HG02588 (cell line): Measurements from ENCODE around the gene COL25A1.

Source experiments
- ATAC-seq: cut with Tn5 transposase; IDR thresholded peaks from one replicate; pipeline ENCODE4 v1.9.1; 2021; ENCODE audit warnings: mild to moderate bottlenecking, moderate library complexity; ENCODE audit not compliant: unreplicated experiment

The COL25A1 gene

DNA sequence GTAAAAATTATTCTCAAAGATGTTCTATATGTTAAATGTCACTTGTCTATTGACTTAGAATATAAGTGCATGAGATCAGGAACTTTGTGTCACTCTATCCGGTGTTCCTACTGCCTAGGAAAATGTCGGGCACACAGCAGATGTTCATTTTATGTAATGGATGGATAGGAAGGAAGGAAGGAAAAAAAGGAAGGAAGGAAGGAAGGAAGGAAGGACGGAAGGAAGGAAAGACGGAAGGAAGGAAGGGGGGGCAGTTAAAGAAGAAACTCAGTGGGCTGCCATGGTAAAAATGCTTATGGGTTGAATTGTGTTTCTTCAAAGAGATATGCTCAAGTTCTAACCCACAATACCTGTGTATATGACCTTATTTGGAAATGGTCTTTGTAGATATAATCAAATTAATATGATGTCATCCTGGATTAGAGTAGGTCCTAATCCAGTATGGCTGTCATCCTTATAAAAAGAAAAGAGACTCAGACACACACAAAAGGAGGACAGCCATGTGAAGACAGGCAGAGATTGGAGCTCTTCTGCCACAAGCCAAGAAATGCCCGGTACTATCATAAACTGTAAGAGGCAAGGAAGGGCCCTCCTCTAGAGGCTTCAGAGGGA, 86.3 kb downstream of the COL25A1 start:
- ATAC-seq = no peak

DNA sequence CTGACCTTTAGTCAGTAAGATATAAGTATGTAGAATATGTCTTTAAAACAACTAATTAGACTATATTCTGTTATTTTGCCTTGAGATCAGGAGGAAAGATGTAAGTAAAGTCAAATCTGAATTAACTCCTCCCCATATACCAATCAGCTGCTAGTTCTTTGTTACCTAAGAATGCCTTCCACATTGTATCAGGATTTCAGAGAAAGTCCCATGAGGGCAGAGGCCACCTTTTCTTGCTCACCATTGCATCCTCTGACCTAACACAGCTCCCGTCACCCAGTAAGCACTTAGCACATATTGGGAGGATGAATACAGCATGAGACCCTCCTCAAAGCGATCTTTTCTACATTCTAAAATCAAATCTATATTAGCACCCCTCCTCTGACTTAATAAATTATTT, 87.0 kb downstream of the COL25A1 start:
- no peak for ATAC-seq

DNA sequence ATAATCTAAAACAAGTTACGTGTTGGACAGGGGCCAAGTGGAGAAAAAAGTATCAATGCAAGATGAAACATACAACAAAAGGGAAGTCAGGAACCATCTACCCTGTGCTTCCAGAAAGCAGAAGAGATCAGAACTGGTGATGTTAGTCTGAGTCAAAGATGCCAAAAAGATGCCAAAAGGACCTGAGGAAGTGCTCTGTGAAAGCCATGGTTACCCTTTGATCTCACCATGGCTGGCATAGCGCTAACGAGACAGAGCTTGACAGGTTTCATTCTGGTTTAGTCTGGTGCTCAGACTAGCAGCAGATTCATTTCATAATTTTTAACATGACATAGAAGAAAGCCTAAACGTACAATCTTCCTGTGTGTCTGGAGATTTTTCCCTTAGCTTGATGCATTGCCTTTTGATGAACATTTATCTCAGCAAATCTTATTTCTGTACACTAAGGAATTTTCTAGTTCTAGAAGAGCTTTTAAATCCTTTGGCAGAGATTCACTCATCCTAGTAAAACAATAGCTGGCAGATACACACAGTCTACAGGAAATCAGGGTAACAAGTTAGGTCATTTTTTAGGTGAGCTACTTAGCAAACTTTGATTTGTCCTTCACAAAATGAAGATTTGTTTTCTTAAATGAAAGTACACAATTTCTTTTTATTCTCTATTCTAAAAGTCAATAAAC, 87.7 kb downstream of the COL25A1 start:
- no peak for ATAC-seq

DNA sequence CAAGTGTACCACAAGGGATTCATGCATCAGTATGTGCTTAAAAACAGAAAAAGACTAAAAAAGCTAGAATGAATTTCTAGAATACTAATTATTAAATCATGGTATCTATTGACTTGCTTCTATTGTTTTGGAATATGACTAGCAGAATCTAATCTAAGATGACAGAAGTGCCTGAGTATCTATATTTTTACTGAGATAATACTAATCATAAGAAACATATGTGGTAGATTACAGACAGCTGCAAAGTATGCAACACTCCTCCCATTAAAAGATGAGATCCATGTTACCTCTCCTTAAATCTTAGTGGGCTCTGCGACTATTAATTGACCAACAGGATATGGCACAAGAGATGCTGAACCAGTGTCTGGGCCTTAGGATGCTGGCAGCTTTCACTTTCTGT, 89.4 kb downstream of the COL25A1 start:
- ATAC-seq = no peak

DNA sequence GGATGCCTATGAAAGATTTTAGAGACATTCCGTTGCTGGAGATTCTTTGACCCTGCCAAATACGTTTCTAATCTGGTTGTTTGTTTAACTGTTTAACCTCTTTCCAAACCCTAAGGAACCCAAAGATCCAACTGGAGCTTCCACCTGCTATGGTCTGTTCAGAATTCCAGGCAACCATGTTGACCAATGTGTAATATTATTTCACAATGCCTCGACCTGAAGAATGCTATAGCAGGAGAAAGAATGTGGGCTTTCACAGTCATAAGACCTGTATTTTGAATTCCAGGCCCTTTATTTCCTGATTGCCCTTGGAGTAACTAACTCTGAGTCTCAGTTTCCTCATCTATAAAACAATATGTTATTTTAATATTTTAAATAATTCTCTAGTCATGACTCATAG, 90.8 kb downstream of the COL25A1 start:
- ATAC-seq = no peak

DNA sequence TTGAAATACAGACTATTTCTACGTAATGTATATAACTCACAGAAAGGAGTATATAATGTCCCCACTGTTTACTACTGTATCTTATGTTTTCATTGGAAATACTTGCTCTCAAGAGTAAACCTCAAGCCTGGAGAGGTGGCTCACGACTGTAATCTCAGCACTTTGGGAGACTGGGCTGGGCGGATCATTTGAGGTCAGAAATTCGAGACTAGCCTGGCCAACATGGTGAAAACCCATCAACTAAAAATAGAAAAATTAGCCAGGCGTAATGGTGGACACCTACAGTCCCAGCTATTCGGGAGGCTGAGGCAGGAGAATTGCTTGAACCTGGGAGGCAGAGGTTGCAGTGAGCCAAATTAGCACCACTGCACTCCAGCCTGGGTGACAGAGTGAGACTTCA, 92.8 kb downstream of the COL25A1 start:
- no peak for ATAC-seq

DNA sequence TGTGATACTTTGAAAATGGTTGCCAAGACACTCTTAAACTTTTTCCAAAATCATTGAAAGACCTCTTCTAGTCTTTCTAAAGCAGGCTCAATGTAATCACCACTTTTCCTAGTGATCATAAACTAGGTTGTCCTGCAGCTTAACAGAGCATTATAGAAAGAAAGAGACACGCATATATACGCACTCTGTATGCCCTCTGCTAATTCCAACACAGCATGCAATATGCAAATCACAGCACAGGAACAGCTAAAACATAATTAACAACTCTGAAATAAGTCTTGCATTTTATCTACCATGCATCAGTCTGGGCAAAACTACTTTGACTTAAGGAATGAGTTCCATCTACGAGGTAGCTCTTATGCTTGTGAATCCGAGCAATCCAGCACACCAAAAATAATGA, 94.6 kb downstream of the COL25A1 start:
- no peak for ATAC-seq

DNA sequence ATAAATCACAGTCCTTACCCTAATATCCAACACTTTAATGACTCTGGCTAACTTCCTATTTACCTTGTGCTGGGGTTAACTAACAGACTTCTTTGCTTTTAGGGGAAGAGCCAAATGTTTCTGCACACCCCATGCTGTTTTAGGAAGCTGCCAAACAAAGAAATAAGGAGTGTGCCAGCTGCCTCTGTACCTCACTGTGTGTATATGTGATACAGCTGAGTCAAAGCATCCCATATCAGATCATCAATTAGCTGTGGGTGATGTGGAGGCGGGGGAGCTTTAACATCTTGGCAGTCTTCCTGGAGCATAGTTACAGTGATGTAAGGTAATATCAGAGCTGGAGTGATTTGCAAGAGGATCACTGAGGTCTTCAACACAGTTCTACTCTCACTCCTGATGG, 95.4 kb downstream of the COL25A1 start:
- no peak for ATAC-seq

DNA sequence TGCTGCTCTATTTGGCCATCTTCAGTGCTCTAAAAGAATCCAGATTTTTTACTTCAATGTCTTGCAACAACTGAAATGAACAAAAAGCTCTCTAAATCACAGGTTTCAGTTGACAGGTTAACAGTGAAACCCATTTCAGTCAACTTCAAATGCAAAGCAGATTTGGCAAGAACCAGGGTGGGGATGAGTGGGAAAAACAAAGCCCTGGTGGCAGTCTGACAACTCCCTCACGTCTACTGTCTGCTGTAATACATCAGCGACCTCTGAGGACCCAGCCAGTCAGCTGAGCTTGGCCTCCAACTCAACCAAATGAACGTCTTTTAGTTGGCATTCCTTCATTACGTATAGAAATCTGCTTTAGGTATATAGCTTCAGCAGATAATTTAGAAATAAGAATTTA, 95.8 kb downstream of the COL25A1 start:
- no peak for ATAC-seq

DNA sequence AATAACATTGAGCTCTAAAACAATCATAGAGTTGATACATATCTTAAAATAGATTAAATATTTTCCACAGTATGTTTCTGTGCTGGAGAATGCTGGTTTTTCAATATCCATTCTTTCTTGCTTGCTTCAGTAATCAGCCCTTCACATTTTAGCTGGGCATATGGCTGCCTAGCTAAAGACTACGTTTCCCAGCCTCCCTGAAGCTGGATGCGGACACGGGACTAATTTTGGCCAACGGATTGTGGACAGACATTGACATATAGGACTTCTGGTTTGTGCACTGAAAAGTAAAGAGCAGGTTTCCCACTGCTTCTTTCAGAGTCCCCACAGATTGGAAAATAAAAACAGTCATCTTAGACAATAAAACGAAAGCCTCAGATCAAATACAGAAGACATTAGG, 97.3 kb downstream of the COL25A1 start:
- no peak for ATAC-seq

DNA sequence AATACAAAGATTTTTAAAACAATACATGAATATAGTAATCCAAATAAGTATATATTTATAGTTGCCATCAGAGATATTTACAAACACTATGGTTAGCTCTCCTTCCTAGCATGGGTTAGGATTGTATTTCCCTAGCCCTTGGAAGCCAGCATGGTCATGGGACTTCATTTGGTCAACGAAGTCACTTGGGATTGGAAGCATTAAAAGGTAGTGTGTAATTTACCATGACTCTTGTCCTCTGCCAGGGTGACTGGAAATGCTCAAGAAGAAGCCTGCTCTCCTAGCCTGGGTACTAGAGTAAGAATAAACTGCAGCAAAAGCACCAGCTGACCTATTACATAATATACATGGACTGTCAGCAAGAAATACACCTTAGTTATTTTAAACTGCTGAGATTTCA, 102.9 kb downstream of the COL25A1 start:
- no peak for ATAC-seq

DNA sequence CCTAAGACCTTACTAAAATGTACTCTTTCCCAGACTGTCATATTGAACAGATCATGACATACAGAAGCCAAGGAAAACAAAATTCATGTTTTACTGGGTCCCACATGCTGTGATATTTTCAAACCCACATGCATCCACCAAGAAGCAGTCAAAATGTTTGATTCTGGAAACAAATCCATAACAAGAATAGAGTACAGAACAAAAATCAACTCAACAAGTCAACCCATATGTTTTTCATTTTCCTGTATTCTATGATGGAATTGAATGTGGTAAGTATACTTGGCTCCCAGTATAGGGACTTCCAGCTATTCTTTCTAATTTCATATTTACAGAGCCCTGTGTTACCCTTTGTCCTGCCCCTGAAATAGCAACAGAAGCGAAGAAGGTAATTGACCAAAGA, 106.8 kb downstream of the COL25A1 start:
- no peak for ATAC-seq

DNA sequence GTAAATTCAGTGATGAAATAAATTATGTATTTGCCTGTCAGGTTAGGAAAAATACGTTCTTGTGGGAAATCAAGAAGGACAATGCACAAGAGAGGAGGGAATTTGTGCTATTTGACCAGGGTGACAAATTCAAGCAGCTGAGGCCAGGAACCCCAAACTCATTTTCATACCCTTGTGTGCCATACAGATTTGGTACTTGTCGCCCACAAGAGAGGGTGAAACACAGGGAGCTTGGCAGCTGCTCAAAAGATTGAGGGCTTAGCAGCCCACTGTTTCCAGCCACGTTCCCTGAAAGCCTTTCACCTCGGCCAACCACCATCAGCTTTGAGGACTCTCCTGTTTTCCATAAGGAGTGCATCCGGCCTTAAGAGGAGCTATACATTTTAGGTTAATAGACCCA, 111.2 kb downstream of the COL25A1 start:
- ATAC-seq = no peak

DNA sequence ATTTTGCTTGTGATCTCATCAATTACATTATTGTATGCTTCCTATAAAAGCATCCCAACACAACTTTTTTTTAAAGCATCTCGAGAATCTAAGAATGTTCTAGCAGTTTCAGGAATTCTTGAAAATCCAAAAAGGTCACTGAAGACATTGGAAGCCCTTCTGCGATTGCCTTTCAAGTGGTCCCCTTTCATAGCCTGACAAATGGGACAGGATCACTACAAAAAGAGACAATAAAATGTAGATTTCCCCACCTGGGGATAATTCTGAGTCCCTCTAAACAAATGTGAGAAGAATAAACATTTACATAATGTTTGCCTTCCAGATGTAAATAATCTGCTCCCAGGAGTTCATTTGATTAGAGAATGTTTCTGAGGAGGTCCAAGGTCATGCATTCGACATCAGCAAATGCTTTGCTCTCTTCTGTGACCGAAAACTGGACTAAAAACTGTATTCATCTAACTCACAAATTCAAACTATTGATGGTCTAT, 116.0 kb downstream of the COL25A1 start:
- ATAC-seq = no peak

DNA sequence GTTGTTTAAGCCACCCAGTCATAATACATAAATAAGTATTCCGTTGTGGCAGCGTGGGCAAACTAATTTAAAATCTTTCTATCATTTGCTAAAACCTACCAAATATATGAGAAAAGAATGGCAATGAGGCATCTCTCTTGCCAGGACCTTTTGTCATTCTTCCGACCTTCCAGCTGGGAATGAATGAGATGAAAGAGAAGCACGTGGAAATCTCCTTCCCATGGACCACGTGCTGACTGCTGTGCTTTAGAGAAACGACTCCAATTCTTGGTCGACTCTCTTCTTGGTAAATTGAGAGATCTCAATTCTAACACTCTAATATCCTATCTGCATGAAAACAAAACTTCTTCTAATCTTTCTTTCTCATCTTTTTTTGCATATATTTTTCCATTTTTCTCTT, 116.5 kb downstream of the COL25A1 start:
- no peak for ATAC-seq

DNA sequence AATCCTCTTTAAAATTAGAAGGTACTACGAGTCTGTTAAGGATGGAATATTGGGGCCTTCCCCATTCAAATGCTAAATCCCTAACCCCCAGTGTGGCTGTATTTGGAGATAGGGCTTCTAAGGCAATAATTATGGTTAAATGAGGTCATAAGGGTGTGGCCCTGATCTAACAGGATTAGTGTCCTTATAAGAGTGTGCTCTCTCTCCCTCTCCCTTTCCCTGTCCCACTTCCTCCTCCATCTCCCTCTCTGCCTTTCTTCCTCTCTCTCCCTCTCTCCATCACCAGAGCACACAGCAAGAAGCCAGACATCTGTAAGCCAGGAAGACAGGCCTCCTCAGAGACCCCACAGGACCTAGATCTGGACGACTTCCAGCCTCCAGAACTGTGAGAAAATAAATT, 116.9 kb downstream of the COL25A1 start:
- no peak for ATAC-seq

DNA sequence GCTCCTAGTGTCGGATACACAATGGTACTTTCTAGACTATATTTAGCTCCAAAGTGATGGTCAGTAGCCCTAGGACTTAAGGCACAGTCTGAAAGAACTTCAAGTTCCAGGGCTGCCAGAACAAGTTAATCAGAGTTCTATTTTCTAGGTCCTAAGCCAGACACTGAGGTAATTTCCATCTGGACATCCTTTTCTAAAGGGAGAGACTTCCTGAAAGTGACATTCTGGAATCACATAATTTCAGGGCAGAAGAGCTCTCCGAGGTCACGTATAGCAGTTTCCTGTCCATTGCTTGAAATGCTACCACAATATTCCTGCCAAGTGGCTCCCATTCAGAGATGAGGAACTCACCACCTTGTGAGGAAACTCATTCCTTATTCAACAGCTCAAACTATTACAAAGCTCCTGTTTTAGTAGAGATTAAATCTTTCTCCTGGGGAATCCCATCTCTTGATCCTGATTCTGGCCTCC, 117.9 kb downstream of the COL25A1 start:
- ATAC-seq = no peak

DNA sequence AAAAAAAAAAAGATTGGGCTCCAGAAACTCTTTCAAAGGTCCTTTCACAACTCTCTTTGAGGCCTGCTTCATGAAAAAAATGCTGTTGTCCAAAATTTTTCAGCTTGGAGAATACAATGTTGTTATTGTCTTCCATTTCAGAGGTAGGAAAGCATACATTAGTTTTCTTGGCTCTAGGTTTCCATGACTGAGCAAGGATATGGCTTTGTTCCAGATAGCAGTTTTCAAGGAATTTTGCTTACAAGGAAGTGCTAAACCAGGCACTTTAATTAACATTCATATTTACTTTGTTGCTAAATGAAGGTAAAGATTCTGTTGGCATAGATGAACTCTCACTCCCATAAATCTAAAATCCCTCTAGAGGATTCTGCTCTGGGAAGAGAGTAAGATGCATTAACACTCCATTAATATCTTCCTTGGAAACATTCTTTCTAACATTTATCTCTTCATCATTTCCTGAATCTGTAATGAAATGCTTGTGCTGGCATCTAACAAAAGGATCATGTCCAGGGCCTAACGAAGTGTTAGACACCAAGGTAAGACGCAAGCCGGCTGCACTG, 118.4 kb downstream of the COL25A1 start:
- no peak for ATAC-seq

DNA sequence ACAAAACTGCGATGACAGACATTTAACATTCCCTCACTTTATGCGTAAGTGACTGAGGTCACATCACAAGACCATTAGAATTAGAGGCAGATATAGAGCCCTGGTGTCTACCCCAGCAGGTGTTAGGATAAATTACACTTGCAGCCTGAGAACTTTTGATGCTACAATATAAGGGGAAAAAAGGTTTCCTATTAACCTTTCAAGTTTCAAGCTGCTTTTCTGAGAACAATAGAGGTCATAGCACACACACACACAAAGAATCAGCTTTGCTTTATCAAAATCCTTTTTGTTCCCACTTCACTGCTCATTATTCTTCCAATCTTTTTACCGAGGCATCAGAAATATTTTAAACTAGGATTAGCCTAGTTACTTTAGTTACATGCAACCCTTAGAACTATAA, 119.8 kb downstream of the COL25A1 start:
- ATAC-seq = no peak

DNA sequence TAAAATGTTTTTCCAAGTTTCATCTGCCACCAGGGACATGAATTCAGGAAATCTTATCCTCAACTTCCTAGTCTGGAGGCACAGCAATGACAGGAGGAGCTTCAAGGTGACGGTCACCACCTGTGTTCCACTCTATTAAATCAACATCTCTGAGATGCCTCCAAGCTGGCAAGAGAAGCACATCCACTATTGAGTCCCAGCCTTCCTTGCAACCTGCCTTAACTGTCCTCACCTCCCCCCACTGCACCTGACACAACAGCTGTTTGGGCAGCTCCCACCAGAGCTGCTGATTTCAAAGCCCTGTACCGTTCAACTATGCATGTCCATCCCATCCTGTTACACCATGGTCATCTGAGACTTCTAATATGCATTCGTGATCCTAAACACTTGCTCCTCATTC, 123.4 kb downstream of the COL25A1 start:
- ATAC-seq = no peak

DNA sequence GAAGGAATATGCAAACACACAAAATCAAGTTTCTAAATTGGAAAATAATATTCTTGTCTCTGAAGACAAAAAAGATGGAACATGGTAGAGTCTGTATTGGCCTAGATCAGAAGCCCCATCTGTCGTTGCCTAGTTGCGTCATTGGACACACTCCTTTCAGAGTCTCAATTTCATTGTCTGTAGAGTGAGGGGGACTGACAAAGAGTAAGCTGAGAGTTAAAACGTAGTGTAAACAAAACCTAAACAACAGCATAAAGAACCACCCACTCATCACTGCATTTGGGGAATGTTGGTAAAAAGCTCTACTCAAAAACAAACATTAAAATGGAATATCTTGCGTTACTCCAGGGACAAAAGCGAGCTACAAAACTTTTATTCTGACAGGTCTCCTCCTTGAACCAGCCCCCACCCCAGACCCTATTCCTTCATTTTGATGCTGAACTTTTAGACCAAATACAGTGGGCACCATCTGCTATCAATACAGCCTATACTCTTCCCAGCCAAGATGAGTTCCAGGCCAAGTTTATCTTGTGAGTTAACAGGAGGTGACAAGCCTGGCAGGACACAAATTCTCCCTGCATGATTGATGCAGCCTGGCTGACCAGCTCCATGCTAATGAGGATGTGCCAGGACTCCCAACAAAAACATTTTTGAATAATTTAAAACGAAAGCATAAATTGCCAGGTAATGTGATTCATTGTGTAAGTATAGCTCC, 125.2 kb downstream of the COL25A1 start:
- ATAC-seq = no peak
